KOPT-K1 (cell line): ENCODE data around the gene CERS6.
"Not testable (repeated sequence)": the region's sequence is repeated elsewhere in the genome, so short reads cannot be mapped to it uniquely, and the experiment has no call there.

Source experiments
- H3K27ac ChIP-seq: fragments of 200-600 bp; sonication (generic); 2 replicates; pipeline ENCODE4 v1.5.1; 2016; ENCODE audit warnings: antibody characterized with exemption, mild to moderate bottlenecking, low read depth, low read length; ENCODE audit not compliant: poor library complexity, severe bottlenecking
- H3K36me3 ChIP-seq: fragments of 200-600 bp; sonication (generic); 2 replicates; pipeline ENCODE4 v1.5.1; 2017; ENCODE audit warnings: antibody characterized with exemption, mild to moderate bottlenecking, low read length, moderate library complexity; ENCODE audit not compliant: insufficient read depth
- H3K9me3 ChIP-seq: fragments of 200-600 bp; sonication (generic); 2 replicates; pipeline ENCODE4 v1.5.1; 2017; ENCODE audit warnings: antibody characterized with exemption, low read length, mild to moderate bottlenecking; ENCODE audit not compliant: insufficient read depth, poor library complexity, severe bottlenecking

The CERS6 gene

DNA sequence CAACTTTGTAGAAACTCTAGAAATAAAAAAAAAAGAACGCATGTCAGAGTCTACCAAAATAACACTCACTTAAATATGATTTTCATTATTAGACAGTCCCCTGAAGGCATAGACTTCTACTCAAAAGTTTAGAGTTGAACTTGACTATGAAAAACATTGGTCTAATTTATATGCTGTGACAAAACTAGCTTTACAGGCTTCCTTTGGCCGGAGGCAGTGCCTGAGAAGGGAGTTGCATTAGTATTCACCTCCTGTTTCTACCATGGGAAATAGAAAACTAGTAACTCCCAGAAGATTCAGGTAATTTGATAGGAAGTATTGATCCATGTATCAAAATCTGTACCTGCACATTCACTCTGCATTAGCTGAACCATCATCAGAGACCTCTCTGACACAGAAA is 182.9 kb downstream of the CERS6 start:
- Histone ChIP-seq H3K9me3 (no peaks in the 10 kb centered on the region), H3K27ac (no peak overlapping the region), H3K36me3 (no peaks in the 10 kb centered on the region)

DNA sequence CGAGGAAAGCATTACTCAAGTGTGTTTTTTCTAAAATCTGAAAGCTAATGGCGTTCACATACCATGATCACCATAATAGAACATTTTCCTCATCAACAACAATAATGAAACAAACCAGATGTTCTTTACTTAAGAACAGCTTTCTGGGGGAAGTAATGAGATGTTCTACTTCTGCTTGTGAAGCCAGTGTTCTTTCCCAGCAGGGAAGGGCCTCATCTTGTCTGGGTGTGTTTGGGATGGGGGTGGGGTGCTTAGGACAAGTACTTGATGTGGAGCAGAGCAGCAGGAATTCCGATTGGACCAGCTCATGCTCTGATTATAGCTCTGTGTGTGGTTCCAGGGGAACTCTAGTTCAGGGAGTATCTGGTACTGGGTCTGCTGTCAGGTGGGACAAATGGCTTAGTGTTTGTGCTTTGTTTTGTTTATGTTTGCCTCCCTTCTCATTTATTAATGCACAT is 183.4 kb downstream of the CERS6 start:
- H3K27ac ChIP-seq, result no peak overlapping the region
- H3K36me3 ChIP-seq, result no peaks in the 10 kb centered on the region

DNA sequence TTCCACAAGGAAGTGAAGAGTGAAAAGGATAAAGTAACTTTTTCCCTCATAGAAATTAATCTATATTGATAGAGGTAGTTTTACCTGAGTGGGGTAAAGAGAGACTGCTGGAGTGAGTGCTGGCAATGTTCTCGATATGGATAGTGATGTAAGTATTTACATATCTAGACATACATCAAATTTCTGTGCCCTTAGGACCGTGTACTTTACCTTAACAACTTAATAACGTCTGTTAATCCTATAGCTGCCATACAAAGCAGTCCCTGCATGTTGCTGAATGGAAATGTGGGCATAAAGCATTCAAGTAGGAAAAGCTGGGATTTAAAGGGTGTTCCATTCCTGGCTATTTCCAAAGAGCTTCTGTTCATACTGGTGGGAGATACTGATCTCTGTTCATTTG is 184.0 kb downstream of the CERS6 start:
- H3K36me3 ChIP-seq, result no peaks in the 10 kb centered on the region
- no peaks in the 10 kb centered on the region for H3K9me3 ChIP-seq
- H3K27ac ChIP-seq, result no peak overlapping the region

More for the DNA sequence above, 183.4 kb downstream of the CERS6 start:
- H3K9me3 ChIP-seq, result no peaks in the 10 kb centered on the region

DNA sequence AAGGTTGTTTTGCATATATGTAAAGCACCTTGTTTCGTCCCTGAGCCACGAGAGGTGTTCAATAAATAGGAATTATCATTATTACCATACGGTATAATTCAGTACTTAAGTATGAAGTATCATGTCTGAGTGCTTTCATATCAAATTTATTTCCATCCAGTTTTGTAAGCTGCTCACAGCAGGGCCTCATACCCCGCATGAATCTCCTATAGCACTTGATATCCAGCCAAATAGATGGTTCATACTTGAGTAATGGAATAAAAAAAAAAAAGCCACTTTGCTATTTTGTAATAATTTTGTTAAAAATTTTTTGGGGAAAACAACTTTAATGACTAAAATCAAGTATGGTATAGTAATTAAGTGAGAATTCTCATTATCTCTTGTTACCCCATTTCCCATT is 185.6 kb downstream of the CERS6 start:
- no peaks in the 10 kb centered on the region for H3K9me3 ChIP-seq
- no peaks in the 10 kb centered on the region for H3K36me3 ChIP-seq
- H3K27ac ChIP-seq, result no peak overlapping the region

DNA sequence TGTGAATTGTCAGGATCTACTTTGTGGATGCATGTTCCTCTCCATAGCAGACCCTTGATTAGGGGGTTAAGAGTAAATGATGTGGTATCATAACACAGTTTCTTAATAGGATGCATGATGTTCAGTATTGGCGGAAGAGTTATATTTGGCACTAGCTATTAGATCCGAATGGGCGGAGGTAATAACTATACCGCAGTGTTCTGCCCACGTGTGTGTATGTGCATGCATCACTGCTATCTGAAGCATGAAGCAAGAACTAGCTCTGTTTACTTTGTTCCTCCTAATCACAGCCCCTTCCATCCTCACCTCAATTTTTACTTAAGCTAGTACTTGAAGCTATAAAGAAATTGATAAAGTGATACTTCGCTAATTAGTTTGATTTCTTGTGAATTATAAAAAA is 186.8 kb downstream of the CERS6 start:
- Histone ChIP-seq H3K9me3 (no peaks in the 10 kb centered on the region), H3K27ac (no peak overlapping the region), H3K36me3 (no peaks in the 10 kb centered on the region)

DNA sequence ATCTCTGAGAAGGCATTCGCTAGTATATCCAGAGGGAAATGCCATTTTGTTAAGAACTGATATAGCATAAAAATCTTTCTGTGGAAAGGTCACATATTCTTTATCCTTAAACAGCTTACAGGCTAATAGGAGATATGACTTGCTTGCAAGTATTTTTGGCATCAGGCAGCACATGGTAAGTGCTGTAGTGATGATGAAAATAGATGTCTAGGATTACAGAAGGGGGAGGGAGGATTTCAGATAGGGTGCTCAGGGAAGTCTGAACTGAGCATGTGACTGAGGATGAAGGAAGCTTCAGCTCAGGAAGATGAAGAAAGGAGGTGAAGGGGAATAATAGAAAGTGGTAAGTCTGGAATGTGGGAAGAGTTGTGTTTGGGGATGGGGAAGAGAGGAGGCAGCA is 187.9 kb downstream of the CERS6 start:
- no peaks in the 10 kb centered on the region for H3K9me3 ChIP-seq
- no peaks in the 10 kb centered on the region for H3K36me3 ChIP-seq
- no peak overlapping the region for H3K27ac ChIP-seq

DNA sequence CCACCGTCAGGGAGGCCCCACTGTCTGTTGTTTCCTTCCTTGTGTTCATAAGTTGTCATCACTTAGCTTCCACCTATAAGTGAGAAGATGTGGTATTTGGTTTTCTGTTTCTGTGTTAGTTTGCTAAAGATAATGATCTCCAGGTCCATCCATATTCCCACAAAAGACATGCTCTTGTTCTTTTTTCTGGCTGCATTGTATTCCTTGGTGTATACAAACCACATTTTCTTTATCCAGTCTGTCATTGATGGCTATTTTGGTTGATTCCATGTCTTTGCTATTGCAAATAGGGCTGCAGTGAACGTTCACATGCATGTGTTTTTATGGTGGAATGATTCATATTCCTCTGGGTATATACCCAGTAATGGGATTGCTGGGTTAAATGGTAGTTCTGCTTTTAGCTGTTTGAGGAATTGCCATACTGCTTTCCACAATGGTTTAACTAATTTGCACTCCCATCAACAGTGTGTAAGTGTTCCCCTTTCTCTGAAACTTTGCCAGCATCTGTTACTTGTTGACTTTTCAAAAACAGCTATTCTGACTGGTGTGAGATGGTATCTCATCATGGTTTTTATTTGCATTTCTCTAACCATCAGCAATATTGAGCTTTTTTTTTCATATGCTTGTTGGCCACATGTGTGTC is 189.7 kb downstream of the CERS6 start:
- H3K27ac ChIP-seq, result no peak overlapping the region
- no peaks in the 10 kb centered on the region for H3K36me3 ChIP-seq
- H3K9me3 ChIP-seq, result no peaks in the 10 kb centered on the region

DNA sequence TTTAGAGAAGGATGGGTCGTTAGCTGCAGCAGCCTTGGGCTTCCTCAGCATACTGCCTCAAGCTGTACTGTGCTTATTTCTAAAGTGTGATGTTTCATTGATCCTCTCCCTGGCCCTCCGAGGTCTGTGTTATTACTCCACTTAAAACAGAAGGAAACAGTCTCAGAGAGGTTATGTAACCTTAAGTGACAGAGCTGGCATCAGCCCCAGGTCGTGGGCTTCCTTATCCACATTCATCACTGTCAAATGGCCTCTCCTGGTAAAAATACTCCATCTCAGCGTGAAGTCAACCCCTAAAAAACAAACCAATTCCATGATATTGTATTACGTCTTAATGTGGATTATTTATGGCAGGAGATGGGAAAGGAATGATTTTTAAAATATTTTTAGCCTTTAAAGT is 193.0 kb downstream of the CERS6 start:
- H3K9me3 ChIP-seq, result no peaks in the 10 kb centered on the region

DNA sequence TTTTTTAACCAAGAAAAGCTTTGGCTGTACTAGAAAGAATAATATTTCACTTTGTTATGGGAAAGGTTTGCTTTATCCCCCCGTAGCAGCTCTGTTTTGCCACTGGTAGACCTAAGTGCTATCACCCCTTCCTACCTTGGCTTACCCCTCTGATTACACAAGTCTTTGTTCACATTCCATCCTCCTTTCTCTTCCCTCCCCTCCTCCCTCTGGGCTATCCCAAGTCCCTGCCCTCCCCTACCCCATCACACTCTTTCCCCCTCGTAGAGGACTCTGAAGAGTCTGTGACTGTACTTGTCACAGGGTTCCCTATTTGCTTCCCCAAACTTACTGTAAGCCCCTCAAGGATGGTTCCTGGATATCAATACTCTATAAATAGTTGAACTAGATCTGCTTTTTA is 193.5 kb downstream of the CERS6 start:
- Histone ChIP-seq H3K9me3 (no peaks in the 10 kb centered on the region), H3K36me3 (peaks cover 6% of the 10 kb centered on the region; the same call in 1 of the 2 replicates), H3K27ac (no peak overlapping the region)

More for the DNA sequence above, 193.0 kb downstream of the CERS6 start:
- Histone ChIP-seq H3K27ac (no peak overlapping the region), H3K36me3 (peaks cover 1% of the 10 kb centered on the region; the same call in 1 of the 2 replicates)

DNA sequence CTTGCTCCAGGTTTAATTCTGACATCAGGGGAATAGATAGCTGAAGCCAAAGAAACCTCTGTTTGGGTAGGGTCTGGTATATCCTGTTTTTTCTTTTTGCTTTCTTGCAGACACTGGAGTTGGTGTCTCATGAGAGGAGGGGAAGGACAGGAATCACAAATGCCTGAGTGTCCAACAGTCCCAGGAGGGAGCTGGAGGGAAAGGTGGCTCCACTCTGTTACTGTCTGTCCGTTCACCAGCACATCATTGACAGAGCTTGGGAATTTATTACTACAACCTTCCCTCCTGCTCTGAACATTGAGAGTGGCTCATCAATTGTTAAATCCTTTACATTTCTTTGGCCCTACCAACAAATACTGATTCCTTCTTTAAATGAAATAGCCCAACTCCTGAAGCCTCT is 194.1 kb downstream of the CERS6 start:
- Histone ChIP-seq H3K27ac (no peak overlapping the region), H3K36me3 (peaks cover 11% of the 10 kb centered on the region; the same call in 1 of the 2 replicates), H3K9me3 (no peaks in the 10 kb centered on the region)

DNA sequence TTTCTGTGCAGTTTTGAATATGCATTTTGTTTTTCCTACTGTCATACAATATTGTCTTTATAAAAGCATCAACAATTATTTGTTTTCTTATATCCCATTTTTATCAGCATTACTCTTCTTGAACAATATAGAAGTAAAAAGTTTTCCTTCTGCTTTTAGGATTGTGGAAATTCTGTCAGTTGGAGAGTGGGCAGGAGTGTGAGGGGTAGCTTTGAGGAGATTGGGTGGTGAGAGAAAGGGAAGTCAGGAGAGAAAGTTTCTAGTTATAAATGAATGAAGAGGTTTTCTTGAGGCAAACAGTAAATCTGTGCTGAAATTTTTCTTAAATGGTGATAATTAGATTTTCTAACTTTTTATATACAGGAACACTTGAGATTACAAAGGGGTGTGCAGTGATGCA is 194.7 kb downstream of the CERS6 start:
- H3K9me3 ChIP-seq, result no peaks in the 10 kb centered on the region

DNA sequence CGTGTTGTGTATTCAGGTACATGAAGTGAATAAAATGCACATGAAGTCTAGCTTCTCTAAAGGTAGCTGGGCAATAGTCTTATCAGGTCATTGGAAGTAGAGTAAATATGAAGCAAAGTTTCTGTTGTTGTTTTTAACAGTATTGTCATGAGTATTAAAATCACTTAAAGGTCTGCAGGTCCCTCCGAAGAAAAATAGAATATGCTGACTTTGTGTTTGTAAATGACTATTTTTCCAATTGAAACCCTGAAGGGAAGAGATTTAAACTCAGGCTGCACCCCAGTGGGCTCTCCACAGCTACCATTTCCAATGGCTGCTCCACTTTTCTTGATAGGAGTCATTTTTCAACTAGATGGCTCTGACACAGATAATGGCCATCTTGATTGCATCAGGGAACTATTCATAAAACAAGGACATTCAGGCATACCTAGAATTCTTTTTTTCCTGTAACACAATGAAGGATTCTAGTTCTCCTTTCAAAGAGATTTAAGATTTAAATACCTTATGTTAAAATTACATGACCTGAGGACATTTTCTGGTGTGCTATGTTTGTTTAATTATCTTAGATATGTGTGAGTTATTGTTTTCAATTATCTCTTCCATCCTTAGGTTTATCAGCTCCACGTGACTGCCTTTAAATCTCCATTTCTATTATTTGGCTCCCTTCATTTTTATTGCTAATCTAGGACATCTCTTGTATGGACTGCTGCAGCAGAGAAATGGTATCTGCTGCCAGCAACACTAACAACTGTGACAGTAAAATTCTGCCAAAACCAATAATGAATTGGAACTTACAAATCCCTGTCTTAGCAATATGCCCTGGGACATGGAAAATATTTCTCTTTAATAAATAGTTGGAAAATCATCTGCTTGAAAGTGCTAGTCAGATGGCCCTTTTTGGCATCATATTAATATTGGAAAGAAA is 197.2 kb downstream of the CERS6 start:
- Histone ChIP-seq H3K27ac (no peak overlapping the region), H3K9me3 (no peaks in the 10 kb centered on the region), H3K36me3 (peaks cover 14% of the 10 kb centered on the region; the same call in 1 of the 2 replicates)

More for the DNA sequence above, 194.7 kb downstream of the CERS6 start:
- Histone ChIP-seq H3K27ac (no peak overlapping the region), H3K36me3 (peaks cover 14% of the 10 kb centered on the region; the same call in 1 of the 2 replicates)

DNA sequence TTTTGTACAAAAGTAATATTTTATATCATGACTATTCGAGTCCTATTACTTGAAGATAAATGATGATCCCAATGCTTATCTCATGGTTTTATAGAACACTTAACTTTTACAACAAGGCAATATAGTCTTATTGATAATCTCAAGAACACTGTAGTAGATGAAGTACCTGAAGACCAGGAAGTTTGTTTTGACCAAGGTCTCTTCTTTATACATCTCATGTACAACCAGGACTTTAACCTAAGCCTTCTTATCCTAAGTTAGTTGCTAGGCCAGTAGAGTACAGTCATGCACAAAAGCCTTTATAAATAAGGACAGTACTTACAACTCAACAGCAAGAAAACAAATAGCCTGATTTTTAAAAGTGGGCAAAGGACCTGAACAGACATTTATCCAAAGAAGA is 198.6 kb downstream of the CERS6 start:
- H3K36me3 ChIP-seq, result peaks cover 14% of the 10 kb centered on the region; the same call in 1 of the 2 replicates
- no peak overlapping the region for H3K27ac ChIP-seq
- no peaks in the 10 kb centered on the region for H3K9me3 ChIP-seq

DNA sequence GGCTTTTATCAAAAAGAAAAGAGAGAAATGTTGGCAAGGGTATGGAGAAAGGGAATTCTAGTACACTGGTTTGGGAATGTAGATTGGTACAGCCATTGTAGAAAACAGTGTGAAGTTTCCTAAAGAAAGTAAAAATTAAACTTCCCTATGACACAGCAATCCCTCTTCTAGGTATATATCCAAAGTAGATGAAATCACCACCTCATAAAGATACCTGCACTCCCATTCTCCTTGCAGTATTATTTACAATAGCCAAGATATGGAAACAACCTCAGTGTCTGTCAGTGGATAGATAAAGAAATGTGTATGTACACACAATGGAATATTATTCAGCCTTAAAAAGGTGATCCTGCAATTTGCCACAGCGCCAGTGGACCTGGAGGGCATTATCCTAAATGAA is 199.1 kb downstream of the CERS6 start:
- Histone ChIP-seq H3K9me3 (no peaks in the 10 kb centered on the region), H3K36me3 (peaks cover 14% of the 10 kb centered on the region; the same call in 1 of the 2 replicates), H3K27ac (no peak overlapping the region)

DNA sequence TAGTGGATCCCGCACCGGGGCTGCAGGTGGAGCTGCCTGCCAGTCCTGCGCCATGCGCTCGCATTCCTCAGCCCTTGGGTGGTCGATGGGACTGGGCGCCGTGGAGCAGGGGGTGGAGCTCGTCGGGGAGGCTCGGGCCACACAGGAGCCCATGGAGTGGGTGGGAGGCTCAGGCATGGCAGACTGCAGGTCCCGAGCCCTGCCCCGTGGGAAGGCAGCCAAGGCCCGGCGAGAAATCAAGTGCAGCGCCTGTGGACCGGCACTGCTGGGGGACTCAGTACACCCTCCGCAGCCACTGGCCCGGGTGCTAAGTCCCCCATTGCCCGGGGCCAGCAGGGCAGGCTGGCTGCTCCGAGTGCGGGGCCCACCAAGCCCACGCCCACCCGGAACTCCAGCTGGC is 201.3 kb downstream of the CERS6 start:
- H3K36me3 ChIP-seq, result peaks cover 14% of the 10 kb centered on the region; the same call in 1 of the 2 replicates
- H3K27ac ChIP-seq, H3K9me3 ChIP-seq: not testable (repeated sequence)
